CD4-positive, alpha-beta T cell (primary cell): ENCODE data around the gene DPYSL4. TPM values are rescaled to one million over a fixed set of nuclear protein-coding genes. Genes with fewer than 3 reads are reported as not detected.

ENCODE experiments used
- ATAC-seq: fragments of 200-7000 bp; cut with Tn5 transposase; one replicate; pipeline ENCODE4 v1.10.0; 2022; ENCODE audit warnings: mild to moderate bottlenecking; ENCODE audit not compliant: poor library complexity
- CTCF ChIA-PET: fragments of 350-600 bp; sonication (Branson Sonifier 250); formaldehyde crosslinking; loops from one replicate; lab custom pipeline; 2021; ENCODE audit warnings: antibody characterized with exemption, inconsistent platforms; lab: Charles Lee
- POLR2A ChIA-PET: fragments of 350-600 bp; sonication (Branson Sonifier 250); formaldehyde crosslinking; loops from one replicate; lab custom pipeline; 2021; ENCODE audit warnings: antibody characterized with exemption, inconsistent platforms; lab: Charles Lee
- DNase-seq, 14 experiments: peaks; one replicate each; pipeline ENCODE4 v3.0.0-alpha.2; 2013 to 2020; ENCODE audit warnings: mixed read lengths in 2 of 14
- H3K27ac ChIP-seq, 2 donors: one replicate each; pipeline versions ENCODE4 v1.5.1 to v1.7.0; 2013; ENCODE audit warnings: low read length in 2 of 2, low read depth in 1 of 2, mild to moderate bottlenecking in 1 of 2
- H3K27me3 ChIP-seq, 2 experiments: 1 replicate in 1 of 2; 2 replicates in 1 of 2; pipeline versions ENCODE4 v1.6.1 to v1.7.0; 2013; ENCODE audit warnings: low read length in 2 of 2, control low read depth in 1 of 2, mild to moderate bottlenecking in 1 of 2, moderate library complexity in 1 of 2; ENCODE audit not compliant: insufficient read depth in 2 of 2, control insufficient read depth in 1 of 2
- H3K36me3 ChIP-seq: one replicate; pipeline ENCODE4 v1.6.1; 2013; ENCODE audit warnings: low read length, control low read depth; ENCODE audit not compliant: insufficient read depth
- H3K4me1 ChIP-seq: one replicate; pipeline ENCODE4 v1.6.1; 2013; ENCODE audit warnings: low read length, control low read depth; ENCODE audit not compliant: insufficient read depth
- H3K4me3 ChIP-seq: one replicate; pipeline ENCODE4 v1.5.1; 2013; ENCODE audit warnings: mild to moderate bottlenecking, low read length, moderate library complexity
- H3K9me3 ChIP-seq, 2 experiments: 1 replicate in 1 of 2; 2 replicates in 1 of 2; pipeline versions ENCODE4 v1.6.1 to v1.7.0; 2013; ENCODE audit warnings: low read length in 2 of 2, mild to moderate bottlenecking in 2 of 2, control low read depth in 1 of 2, moderate library complexity in 1 of 2; ENCODE audit not compliant: control insufficient read depth in 1 of 2, insufficient read depth in 1 of 2
- H3K27ac Mint-ChIP-seq: one replicate; pipeline ENCODE4 v1.8.0; 2020; ENCODE audit warnings: mixed read lengths
- H3K27me3 Mint-ChIP-seq: one replicate; pipeline ENCODE4 v1.8.0; 2021; ENCODE audit warnings: mixed read lengths
- H3K36me3 Mint-ChIP-seq: one replicate; pipeline ENCODE4 v1.8.0; 2021; ENCODE audit warnings: low read depth, mixed read lengths
- H3K4me1 Mint-ChIP-seq: one replicate; pipeline ENCODE4 v1.8.0; 2021; ENCODE audit warnings: low read depth, mixed read lengths
- H3K4me3 Mint-ChIP-seq: one replicate; pipeline ENCODE4 v1.8.0; 2020; ENCODE audit warnings: mild to moderate bottlenecking, mixed read lengths
- H3K9me3 Mint-ChIP-seq: one replicate; pipeline ENCODE4 v1.8.0; 2020; ENCODE audit warnings: mixed read lengths
- CTCF ChIP-seq: fragments of 200-600 bp; IDR thresholded peaks from one replicate; pipeline ENCODE4 v1.8.0; 2022; ENCODE audit warnings: antibody characterized with exemption, mild to moderate bottlenecking
- intact Hi-C, 2 experiments: fragments of 100-400 bp; cut with DNase I in 1 of 2; cut with micrococcal nuclease in 1 of 2; formaldehyde crosslinking; loops; one replicate each; pipeline versions ENCODE4 v1.15.1 to v1.9.0; 2023 to 2025; cut with DNase I, micrococcal nuclease
- total RNA-seq, 174 experiments: library from RNA in 2 of 174; stranded (reverse) in 2 of 174; gene quantifications; one replicate each; pipeline ENCODE4 v1.2.3 and lab custom pipeline; 2021 to 2026

The DPYSL4 gene
- total RNA-seq, 2 experiments from 2014 or later: 0.64 to 0.96 TPM

DNA sequence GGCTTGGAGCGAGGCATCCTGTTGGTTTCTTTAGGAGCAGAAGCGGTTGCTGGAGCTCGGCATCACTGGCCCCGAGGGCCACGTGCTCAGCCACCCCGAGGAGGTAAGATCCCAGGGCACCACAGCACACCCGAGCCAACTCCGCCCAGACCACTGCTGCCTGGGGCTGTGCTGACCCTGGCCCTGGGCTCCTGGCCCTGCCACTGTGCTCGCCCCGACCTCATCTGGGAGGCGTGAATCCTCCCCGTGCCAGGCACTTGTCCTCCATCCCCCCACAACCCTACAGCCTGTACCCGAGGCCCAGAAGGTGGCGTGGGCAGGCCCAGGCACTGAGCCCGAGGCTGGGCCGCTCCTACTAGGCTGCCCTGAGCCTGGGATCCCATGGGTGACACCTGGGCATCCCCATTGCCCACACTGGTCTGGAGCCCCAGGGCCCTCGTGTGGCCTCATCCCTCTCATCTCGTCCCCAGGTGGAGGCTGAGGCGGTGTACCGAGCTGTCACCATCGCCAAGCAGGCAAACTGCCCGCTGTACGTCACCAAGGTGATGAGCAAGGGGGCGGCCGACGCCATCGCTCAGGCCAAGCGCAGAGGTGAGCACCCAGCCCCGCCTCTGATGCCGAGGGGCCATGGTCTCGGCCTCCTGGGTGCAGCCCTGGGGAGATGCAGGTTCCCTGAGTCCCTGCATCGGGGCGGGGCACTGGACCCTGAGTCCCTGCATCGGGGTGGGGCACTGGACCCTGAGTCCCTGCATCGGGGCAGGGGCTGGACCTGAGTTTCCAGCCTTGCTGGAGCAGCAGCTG lies 11.8 kb downstream of the DPYSL4 start:
- H3K27ac Mint-ChIP-seq: no peak overlapping the region
- H3K36me3 ChIP-seq: no peaks in the 10 kb centered on the region
- ATAC-seq (no peak), DNase-seq (no peak)
- H3K4me1 ChIP-seq: no peaks in the 10 kb centered on the region
- H3K9me3 ChIP-seq: peaks cover 0 to 21% of the 10 kb centered on the region in 2 experiments
- H3K9me3 Mint-ChIP-seq: no peaks in the 10 kb centered on the region
- H3K27ac ChIP-seq: no peak overlapping the region
- H3K4me3 Mint-ChIP-seq: no peak overlapping the region
- H3K4me3 ChIP-seq: no peak overlapping the region
- H3K36me3 Mint-ChIP-seq: no peaks in the 10 kb centered on the region
- intact Hi-C loops: no loop called here
- no peak for TF ChIP-seq CTCF
- no peaks in the 10 kb centered on the region for H3K4me1 Mint-ChIP-seq
- H3K27me3 Mint-ChIP-seq: peaks cover 9% of the 10 kb centered on the region
- H3K27me3 ChIP-seq: no peaks in the 10 kb centered on the region
- POLR2A ChIA-PET: no interaction called here
- CTCF ChIA-PET: no interaction called here

DNA sequence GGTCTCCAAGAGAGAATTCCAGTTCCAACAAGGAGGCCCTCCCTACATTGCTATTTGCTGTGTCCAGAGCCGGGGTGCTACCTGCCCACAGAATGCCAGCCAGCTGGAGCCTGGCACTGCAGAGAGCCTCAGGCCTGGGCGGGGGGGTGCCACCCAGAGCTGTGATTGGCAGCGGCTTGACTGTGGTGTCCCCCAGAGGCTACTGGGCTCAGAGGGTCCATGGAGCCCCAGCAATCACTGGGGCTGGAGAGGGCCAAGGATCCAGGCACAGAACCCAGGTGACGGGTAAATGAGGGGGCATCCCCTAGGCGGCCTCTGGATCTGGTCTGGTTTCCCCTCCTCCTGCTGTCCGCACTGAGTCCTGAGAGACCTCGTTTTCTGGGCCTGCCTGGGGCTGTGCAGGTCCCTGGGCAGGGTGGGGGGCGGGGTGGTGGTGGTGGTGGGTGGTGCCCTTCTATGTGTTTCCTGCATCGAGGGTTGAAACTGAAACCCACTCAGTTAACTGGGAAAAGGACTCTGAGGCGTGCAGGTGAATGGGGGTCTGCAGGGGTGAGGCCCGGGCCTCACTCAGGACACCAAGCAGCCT lies 12.6 kb downstream of the DPYSL4 start:
- Mint-ChIP-seq H3K36me3 (no peaks in the 10 kb centered on the region), H3K27ac (no peak overlapping the region), H3K4me3 (no peak overlapping the region), H3K9me3 (no peaks in the 10 kb centered on the region), H3K27me3 (peaks cover 9% of the 10 kb centered on the region), H3K4me1 (no peaks in the 10 kb centered on the region)
- no peaks in the 10 kb centered on the region for H3K27me3 ChIP-seq
- H3K4me3 ChIP-seq: no peak overlapping the region
- intact Hi-C loops: no loop called here
- CTCF ChIA-PET: no interaction called here
- POLR2A ChIA-PET: no interaction called here
- TF ChIP-seq CTCF: no peak
- no peaks in the 10 kb centered on the region for H3K36me3 ChIP-seq
- peaks cover 0 to 15% of the 10 kb centered on the region in 2 experiments for H3K9me3 ChIP-seq
- no peak overlapping the region for H3K27ac ChIP-seq
- H3K4me1 ChIP-seq: no peaks in the 10 kb centered on the region
- DNase-seq: no peak
- ATAC-seq: no peak

- Mint-ChIP-seq H3K9me3 (no peaks in the 10 kb centered on the region), H3K4me3 (no peak overlapping the region), H3K4me1 (no peaks in the 10 kb centered on the region), H3K27me3 (peaks cover 5% of the 10 kb centered on the region), H3K36me3 (no peaks in the 10 kb centered on the region), H3K27ac (no peak overlapping the region)
- Histone ChIP-seq H3K27me3 (no peaks in the 10 kb centered on the region), H3K4me1 (no peaks in the 10 kb centered on the region), H3K36me3 (no peaks in the 10 kb centered on the region), H3K4me3 (no peak overlapping the region), H3K27ac (no peak overlapping the region), H3K9me3 (peaks cover 0 to 10% of the 10 kb centered on the region in 2 experiments)
- no peak for ATAC-seq
- TF ChIP-seq CTCF: no peak
- POLR2A ChIA-PET: no interaction called here
- no peak for DNase-seq
- intact Hi-C loops: no loop called here
- CTCF ChIA-PET: no interaction called here
Observed at GRCh38 chr10:132199854-132200311, 13.1 kb downstream of the DPYSL4 start.
